Endothelial cell of umbilical vein (primary cell): Measurements from ENCODE around the gene FKBP2. TPM values are rescaled to one million over a fixed set of nuclear protein-coding genes. Genes with fewer than 3 reads are reported as not detected.
A peak's percentile ranks its signal among the peaks of the same experiment; 100 is the strongest.

ENCODE experiments used
- BruUV-seq: library from RNA; stranded (reverse); fragments of 400-500 nt; replicated peaks from 2 replicates; lab custom pipeline; 2021; lab: Mats Ljungman, UMichigan
- CTCF ChIA-PET: fragments of 300-600, 350-600 bp; sonication (Branson Sonifier 250); formaldehyde crosslinking; loops from one replicate; lab custom pipeline; 2021; ENCODE audit warnings: antibody characterized with exemption, inconsistent platforms; lab: Charles Lee
- POLR2A ChIA-PET: fragments of 300-600, 350-600 bp; sonication (Branson Sonifier 250); formaldehyde crosslinking; loops from one replicate; lab custom pipeline; 2021; ENCODE audit warnings: antibody characterized with exemption, inconsistent platforms; lab: Charles Lee
- DNase-seq: peaks from one replicate; pipeline ENCODE4 v3.0.0-alpha.2; 2011; ENCODE audit warnings: low read depth, low spot score
- FAIRE-seq: peaks from 2 replicates; lab custom pipeline; 2011; peaks lifted over from hg19 to GRCh38; lab: Jason Lieb, UNC
- H2AFZ ChIP-seq: 2 replicates; pipeline ENCODE4 v1.6.0; 2012; ENCODE audit warnings: low read depth, low read length, control low read depth, inconsistent platforms
- H3K27ac ChIP-seq: 2 replicates; pipeline ENCODE4 v1.5.1; 2011; ENCODE audit warnings: low read depth, mild to moderate bottlenecking, control low read depth, low read length, moderate library complexity; ENCODE audit not compliant: insufficient read depth
- H3K27me3 ChIP-seq, 2 experiments: 2 replicates each; pipeline versions ENCODE4 v1.6.0 to v1.6.1; 2011; ENCODE audit warnings: low read length in 2 of 2, mixed read lengths in 1 of 2; ENCODE audit not compliant: control insufficient read depth in 2 of 2, insufficient read depth in 2 of 2
- H3K36me3 ChIP-seq, 2 experiments: 2 replicates in 1 of 2; 3 replicates in 1 of 2; pipeline ENCODE4 v1.5.1; 2011; ENCODE audit warnings: low read length in 2 of 2, mild to moderate bottlenecking in 1 of 2, moderate library complexity in 1 of 2; ENCODE audit not compliant: control insufficient read depth in 2 of 2, insufficient read depth in 2 of 2; ENCODE audit errors: extremely low read depth in 1 of 2
- H3K4me1 ChIP-seq: 3 replicates; pipeline ENCODE4 v1.5.1; 2011; ENCODE audit warnings: mild to moderate bottlenecking, low read length; ENCODE audit not compliant: control insufficient read depth, insufficient read depth; ENCODE audit errors: extremely low read depth
- H3K4me2 ChIP-seq: 2 replicates; pipeline ENCODE4 v1.6.1; 2011; ENCODE audit warnings: low read length, control low read depth, mixed read lengths; ENCODE audit not compliant: insufficient read depth
- H3K4me3 ChIP-seq, 3 experiments: fragments of 200-600 bp in 1 of 3; sonication (generic), shearing (Covaris generic) in 1 of 3; replicated peaks in 1 of 3; 2 replicates each; pipeline ENCODE4 v1.5.1; 2011 to 2016; ENCODE audit warnings: control low read depth in 3 of 3, low read length in 3 of 3, mild to moderate bottlenecking in 2 of 3, inconsistent platforms in 1 of 3, low read depth in 1 of 3, moderate library complexity in 1 of 3; ENCODE audit not compliant: insufficient read depth in 1 of 3
- H3K79me2 ChIP-seq: 2 replicates; pipeline ENCODE4 v1.6.0; 2012; ENCODE audit warnings: low read length, inconsistent platforms; ENCODE audit not compliant: control insufficient read depth, insufficient read depth
- H3K9ac ChIP-seq: replicated peaks from 2 replicates; pipeline ENCODE3; 2011; ENCODE audit warnings: low read length, control low read depth; ENCODE audit not compliant: insufficient read depth; ENCODE audit errors: extremely low read depth
- H3K9me1 ChIP-seq: replicated peaks from 3 replicates; pipeline ENCODE4 v1.6.0; 2011; ENCODE audit warnings: mild to moderate bottlenecking, low read length; ENCODE audit not compliant: control insufficient read depth, insufficient read depth; ENCODE audit errors: extremely low read depth
- H3K9me3 ChIP-seq: replicated peaks from 2 replicates; pipeline ENCODE4 v1.5.1; 2012; ENCODE audit warnings: low read length, inconsistent platforms; ENCODE audit not compliant: control insufficient read depth, insufficient read depth
- H4K20me1 ChIP-seq: replicated peaks from 2 replicates; pipeline ENCODE3; 2011; ENCODE audit warnings: mild to moderate bottlenecking, low read length; ENCODE audit not compliant: control insufficient read depth, insufficient read depth; ENCODE audit errors: extremely low read depth
- CTCF ChIP-seq, 2 donors: IDR thresholded peaks; 1 replicate in 1 of 2; 2 replicates in 1 of 2; pipeline ENCODE4 v1.5.1; 2011; ENCODE audit warnings: low read length in 2 of 2, mild to moderate bottlenecking in 2 of 2, moderate library complexity in 2 of 2, control low read depth in 1 of 2, inconsistent platforms in 1 of 2, low read depth in 1 of 2; ENCODE audit not compliant: insufficient read depth in 1 of 2; ENCODE audit errors: extremely low read depth in 1 of 2
- EZH2 ChIP-seq: IDR thresholded peaks from 2 replicates; pipeline ENCODE4 v1.6.1; 2012; ENCODE audit warnings: borderline replicate concordance, low read depth, mild to moderate bottlenecking, moderate library complexity, low read length, inconsistent platforms; ENCODE audit not compliant: severe bottlenecking
- FOS ChIP-seq: IDR thresholded peaks from 2 replicates; pipeline ENCODE4 v1.6.1; 2011; ENCODE audit warnings: mild to moderate bottlenecking, low read length, moderate library complexity, borderline replicate concordance; ENCODE audit not compliant: insufficient read depth
- GATA2 ChIP-seq: IDR thresholded peaks from 2 replicates; pipeline ENCODE4 v1.7.0; 2011; ENCODE audit warnings: low read depth, mild to moderate bottlenecking, moderate library complexity, mixed read lengths, low read length; ENCODE audit not compliant: insufficient read length, insufficient read depth
- JUN ChIP-seq: IDR thresholded peaks from 2 replicates; pipeline ENCODE4 v1.6.1; 2011; ENCODE audit warnings: borderline replicate concordance, low read depth; ENCODE audit not compliant: insufficient read length, insufficient read depth
- MAX ChIP-seq: IDR thresholded peaks from 2 replicates; pipeline ENCODE4 v1.6.1; 2011; ENCODE audit not compliant: insufficient read depth, insufficient read length
- MYC ChIP-seq: IDR thresholded peaks from one replicate; pipeline ENCODE4 v1.6.1; 2011; ENCODE audit warnings: mild to moderate bottlenecking, low read depth, low read length
- POLR2A ChIP-seq: IDR thresholded peaks from 2 replicates; pipeline ENCODE4 v1.6.1; 2012; ENCODE audit warnings: low read depth, mild to moderate bottlenecking, control low read depth, low read length
- POLR2AphosphoS5 ChIP-seq: IDR thresholded peaks from 2 replicates; pipeline ENCODE4 v1.6.1; 2012; ENCODE audit warnings: low read depth, mild to moderate bottlenecking, control low read depth, low read length, moderate library complexity; ENCODE audit not compliant: insufficient read depth
- dilution Hi-C: fragments of 300-500 bp; cut with MboI; formaldehyde crosslinking; loops from one replicate; pipeline ENCODE4 v1.15.0; 2019; ENCODE audit warnings: low sequenced_read_pairs; ENCODE audit not compliant: extremely low pct_ligation_motif_present
- intact Hi-C: fragments of 100-400 bp; cut with micrococcal nuclease; formaldehyde crosslinking; loops from one replicate; pipeline ENCODE4 v1.10.0; 2022
- polyA plus RNA-seq, 4 experiments: library from polyadenylated mRNA; depleted of rRNA in 3 of 4; stranded (reverse) in 3 of 4; unstranded in 1 of 4; fragments of >200 nt; gene quantifications; 2 replicates each; pipeline versions ENCODE4 v1.2.1 to v1.2.3, GENCODE V29; 2011 to 2012; ENCODE audit warnings: missing spikeins in 1 of 4
- total RNA-seq: library from RNA; stranded (reverse); gene quantifications from 2 replicates; pipeline ENCODE4 v1.2.3, GENCODE V29; 2021

FKBP2 gene
- total and polyA plus RNA-seq, 2 donors (not counting 3 experiments of a cell fraction or from before 2014, with no cell fraction given) = 48.5 to 74.4 TPM

GRCh38 chr11:64253043-64253442 is 12.1 kb downstream of the FKBP2 start:
- Histone ChIP-seq H3K9me3 (no peaks in the 10 kb centered on the region), H3K9me1 (no peaks in the 10 kb centered on the region), H2AFZ (no peak overlapping the region), H3K4me3 (no peak overlapping the region), H3K27me3 (no peaks in the 10 kb centered on the region), H4K20me1 (no peaks in the 10 kb centered on the region), H3K27ac (no peak overlapping the region), H3K9ac (no peak overlapping the region), H3K36me3 (peaks cover 2 to 17% of the 10 kb centered on the region in 2 experiments), H3K4me2 (peak overlapping the region; percentile 23), H3K4me1 (peaks cover 24% of the 10 kb centered on the region), H3K79me2 (peaks cover 32% of the 10 kb centered on the region)
- dilution Hi-C loops (no loop called here), intact Hi-C loops (no loop called here)
- TF ChIP-seq MYC (no peak), GATA2 (no peak), CTCF (IDR thresholded peaks at IDR 0.05; ENCODE audit: extremely low read depth in 1 of 2, insufficient read depth in 1 of 2, low read depth in 1 of 2, low read length in 2 of 2) (no peak), MAX (no peak), JUN (no peak), EZH2 (no peak), POLR2AphosphoS5 (no peak), FOS (no peak), POLR2A (no peak)
- DNase-seq (no peak), FAIRE-seq (no peak)
- POLR2A ChIA-PET = no interaction called here
- no TSS peak for BruUV-seq
- CTCF ChIA-PET = interaction anchor here (0.6 to 4.7 kb wide), 9 partner anchors 10 to 102 kb away, joined by 3 to 60 read pairs (median 7); partner anchors contain the start of genes CATSPERZ, FERMT3, PRDX5 and STIP1
